ENCODE results near the gene SMPDL3A.

Gene SMPDL3A

DNA sequence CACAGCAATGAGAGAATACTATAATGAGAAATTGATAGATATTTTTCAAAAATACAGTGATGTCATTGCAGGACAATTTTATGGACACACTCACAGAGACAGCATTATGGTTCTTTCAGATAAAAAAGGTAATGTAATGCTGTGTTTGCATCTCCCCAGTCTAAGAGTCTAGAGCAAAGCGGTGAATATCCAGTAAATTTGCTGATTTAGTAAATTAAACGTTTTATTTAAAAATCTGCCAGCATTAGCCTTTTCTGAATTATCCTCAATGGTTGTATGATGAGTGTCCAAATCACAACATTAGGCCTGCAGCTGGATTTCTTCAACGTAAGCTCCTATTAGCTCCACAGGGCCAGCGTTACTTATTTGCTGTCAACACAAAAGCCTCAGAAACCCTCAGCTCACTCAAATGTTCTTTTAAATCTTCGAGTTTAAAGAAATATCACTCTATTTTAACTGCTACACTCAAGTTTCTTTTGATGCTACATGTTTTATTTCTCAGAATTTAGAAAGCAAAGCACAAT lies 16.0 kb downstream of the SMPDL3A start:
- no peak for DNase-seq (ENCODE audit: low spot score)

DNA sequence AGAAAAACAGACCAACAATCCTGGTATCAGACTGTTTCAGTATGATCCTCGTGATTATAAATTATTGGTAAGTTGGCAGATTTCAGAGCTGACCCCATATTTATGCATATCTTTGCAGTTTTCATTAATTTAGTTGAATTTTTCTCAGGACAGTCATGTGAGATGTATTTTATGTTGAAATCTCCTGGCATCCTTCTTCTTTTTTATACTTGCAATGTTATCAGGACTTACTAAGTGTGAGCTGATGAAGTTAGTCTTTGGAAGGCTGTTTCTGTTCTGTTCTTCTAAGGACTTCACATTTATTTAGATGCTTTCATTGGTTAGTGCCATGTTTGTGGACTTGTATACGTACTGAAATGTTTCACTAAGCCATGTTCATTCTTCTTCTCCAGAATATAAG lies 17.2 kb downstream of the SMPDL3A start:
- DNase-seq (ENCODE audit: low spot score), result no peak

DNA sequence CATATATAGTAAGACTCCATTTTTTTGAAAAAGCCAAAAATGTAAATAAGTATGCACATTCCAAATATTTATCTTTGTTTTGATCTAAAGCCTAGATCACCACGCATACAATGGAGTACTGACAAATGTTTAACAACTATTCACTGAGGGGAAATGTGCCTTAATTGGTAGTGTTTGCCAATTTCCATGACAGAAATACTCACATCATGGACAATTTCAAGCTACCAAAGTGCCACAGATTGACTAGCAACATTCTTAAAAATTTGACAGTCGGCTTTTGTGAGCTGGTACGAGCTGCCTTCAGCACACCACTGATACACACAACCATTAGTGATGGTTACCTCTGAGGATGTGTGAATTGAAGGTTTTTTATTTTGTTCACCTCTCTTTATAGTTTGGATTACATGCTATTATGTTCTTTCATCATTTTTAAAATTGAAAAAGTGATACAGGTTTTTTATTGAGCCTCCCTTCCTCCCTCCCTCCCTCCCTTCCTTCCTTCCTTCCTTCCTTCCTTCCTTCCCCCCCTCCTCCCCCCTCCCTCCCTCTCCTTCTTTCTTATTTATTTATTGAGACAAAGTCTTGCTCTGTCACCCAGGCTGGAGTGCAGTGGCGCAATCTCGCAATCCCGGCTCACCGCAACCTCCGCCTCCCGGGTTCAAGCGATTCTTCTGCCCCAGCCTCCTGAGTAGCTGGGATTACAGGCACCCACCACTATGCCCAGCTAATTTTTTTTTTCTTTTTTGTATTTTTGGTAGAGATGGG lies 19.2 kb downstream of the SMPDL3A start:
- no peak for DNase-seq (ENCODE audit: low spot score)

DNA sequence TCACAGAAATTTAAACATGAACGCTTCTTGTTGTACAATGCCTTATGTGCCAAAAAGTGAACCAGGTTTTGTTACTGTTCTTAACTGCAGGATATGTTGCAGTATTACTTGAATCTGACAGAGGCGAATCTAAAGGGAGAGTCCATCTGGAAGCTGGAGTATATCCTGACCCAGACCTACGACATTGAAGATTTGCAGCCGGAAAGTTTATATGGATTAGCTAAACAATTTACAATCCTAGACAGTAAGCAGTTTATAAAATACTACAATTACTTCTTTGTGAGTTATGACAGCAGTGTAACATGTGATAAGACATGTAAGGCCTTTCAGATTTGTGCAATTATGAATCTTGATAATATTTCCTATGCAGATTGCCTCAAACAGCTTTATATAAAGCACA lies 19.9 kb downstream of the SMPDL3A start:
- no peak for DNase-seq (ENCODE audit: low spot score)

DNA sequence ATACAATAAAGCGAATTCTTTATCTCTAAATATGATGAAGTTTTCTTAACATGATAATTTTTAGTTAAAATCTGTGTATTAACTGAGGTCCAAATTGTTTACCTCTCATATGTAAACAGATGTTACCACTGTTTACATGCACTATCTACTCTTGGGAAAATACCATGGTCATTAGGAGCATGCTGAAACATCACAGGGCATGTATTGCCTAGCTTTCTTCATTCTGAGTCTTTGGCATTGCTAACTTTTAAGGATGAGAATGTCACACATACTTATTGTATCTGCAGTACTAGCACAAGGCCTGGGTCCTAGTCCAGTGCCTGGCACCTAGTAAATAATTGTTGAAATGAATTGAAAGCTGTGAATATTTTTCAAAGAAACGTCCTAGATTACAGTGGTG lies 20.6 kb downstream of the SMPDL3A start:
- DNase-seq (ENCODE audit: low spot score), result no peak

DNA sequence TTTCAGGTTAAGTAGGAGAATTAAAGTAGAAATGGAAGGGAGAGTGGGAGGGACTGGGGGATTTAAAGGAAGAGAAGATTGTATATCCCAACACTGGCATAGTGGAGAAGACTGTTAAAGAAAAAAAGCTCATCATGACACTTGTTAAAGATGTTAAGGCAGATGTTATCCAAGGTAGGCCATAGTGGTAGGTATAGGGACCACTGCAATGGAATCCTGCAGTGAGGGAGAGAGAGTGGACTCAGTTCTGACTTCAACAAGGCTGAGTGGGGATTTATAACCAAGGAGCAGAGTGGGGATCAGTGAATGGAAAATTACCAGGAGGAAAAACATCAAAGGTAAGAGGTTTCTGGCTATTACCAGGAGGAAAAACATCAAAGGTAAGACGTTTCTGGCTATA lies 21.1 kb downstream of the SMPDL3A start:
- DNase-seq (ENCODE audit: low spot score), result no peak

DNA sequence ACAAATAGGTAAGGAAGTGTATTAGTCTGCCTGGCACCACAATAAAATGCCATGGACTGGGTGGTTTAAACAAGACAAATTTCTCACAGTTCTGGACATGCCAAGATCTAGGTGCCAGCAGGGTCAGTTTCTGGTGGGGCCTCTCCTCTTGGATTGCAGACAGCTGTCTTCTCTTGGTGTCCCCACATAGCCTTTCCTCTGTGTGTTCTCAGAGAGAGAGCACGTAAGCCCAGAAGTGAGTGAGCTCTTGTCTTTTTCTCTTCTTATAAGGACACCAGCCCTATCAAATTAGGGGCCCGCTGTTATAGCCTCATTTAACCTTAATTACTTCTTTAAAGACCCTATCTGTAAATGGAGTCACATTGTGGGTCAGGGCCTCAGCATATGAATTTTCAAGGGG lies 28.3 kb downstream of the SMPDL3A start:
- no peak for DNase-seq (ENCODE audit: low spot score)

DNA sequence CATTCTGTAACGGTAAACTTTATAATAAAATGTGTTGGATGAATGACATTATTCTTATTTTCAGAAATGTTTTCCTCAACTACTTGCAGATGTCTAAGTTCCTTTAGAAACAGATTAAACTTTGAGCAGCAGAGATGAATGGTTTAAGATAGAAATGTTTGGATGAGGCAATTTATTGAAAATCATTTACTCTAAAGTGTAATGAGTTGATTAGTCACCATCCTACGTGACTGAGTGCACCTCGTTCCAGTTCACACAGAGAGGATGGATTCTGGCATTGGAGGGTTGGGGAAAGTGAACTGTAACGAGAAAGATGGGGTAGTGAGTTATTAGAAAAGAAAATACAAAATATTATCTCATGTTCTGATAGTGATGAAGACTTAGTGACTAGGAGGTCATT lies 28.7 kb downstream of the SMPDL3A start:
- no peak for DNase-seq (ENCODE audit: low spot score)

DNA sequence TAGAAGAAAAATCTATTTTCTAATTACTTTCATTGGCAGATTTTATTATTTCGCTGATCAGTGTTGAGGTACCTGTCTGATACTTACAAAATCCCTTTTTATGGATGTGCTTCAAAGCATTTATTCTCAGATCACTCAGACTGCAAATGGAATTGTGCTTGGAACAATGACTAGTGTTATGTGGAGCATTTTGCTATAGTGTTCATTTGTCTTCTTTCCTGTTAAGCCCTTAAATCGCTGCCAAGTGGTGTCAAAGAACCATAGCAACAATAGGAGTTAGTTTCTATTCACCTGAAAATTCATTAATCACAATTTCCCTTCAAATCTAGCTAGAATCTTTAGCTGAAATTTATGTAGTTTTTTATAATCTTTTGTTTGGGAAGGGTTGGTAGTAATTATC lies 29.8 kb downstream of the SMPDL3A start:
- DNase-seq (ENCODE audit: low spot score), result no peak

DNA sequence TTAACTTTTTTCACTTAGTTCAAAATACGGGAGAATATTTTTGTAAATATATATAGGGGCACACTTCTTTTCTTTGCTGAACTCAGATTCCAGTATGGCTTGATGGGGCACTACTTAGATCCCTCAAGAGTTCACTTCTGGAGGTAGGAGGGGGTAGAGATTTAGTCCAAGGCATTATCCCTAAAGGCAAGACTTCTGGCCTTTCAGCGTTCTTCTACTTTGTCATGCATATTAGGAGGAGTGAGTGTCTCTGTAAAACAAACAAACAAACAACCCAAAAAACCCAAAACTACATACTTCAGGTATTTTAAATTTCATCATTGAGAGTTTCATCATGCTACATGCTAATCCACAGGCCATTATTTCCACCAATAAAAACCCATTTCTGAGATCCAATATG lies 32.0 kb downstream of the SMPDL3A start:
- DNase-seq (ENCODE audit: low spot score), result no peak

DNA sequence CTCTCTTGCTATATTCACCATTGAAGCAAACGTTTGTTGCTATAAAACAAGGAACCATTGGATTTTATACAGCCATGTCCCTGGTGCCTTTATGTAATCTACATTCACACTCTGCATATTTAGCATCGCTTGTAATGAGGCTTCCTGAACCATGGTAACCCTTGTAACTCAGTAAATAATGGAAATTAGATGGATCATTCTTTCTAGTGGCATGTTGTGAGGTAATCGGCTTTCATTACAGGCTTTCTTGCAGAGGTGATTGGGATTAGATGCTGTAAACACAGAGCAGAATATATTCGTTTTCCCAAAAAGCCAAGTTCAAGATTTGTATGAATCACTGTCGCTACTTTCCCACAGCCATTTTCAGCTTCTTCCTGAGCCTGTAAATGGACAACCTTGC lies 36.1 kb downstream of the SMPDL3A start:
- no peak for DNase-seq (ENCODE audit: low spot score)

DNA sequence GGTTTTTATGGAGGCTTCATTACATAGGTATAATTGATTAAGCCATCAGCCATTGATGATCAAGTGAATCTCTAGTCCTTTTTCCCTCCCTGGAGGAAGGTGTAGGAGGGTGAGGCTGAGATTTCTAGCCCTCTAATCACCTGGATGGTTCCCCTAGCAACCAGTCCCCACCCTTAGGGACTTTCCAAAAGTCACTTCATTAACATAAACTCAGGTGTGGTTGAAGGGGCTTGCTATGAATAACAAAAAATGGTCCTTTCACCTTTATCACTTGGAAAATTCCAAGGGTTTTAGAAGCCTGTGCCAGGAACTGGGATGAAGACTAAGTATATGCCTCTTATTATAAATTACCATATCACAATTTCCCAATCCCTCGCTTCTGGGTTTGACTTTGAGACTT lies 40.4 kb downstream of the SMPDL3A start:
- no peak for DNase-seq (ENCODE audit: low spot score)

DNA sequence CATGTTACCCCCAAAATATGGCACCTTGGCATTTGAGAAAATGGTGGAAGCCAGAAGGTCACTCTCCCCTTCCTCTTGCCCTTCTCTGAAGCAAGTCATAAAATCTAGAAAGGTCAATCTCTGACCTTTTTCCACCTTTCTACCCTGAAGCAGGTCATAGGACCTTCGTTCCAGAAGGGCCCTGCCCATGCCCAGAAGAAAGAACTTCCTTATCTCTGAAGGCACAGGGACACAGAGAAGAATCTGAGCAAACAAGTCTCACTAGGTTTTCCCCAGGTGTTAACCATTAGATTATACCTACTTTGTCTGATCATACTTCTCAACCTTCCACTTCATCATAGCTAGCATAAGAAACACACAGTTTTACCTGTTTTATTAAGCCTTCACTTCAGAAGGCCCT lies 42.5 kb downstream of the SMPDL3A start:
- no peak for DNase-seq (ENCODE audit: low spot score)

DNA sequence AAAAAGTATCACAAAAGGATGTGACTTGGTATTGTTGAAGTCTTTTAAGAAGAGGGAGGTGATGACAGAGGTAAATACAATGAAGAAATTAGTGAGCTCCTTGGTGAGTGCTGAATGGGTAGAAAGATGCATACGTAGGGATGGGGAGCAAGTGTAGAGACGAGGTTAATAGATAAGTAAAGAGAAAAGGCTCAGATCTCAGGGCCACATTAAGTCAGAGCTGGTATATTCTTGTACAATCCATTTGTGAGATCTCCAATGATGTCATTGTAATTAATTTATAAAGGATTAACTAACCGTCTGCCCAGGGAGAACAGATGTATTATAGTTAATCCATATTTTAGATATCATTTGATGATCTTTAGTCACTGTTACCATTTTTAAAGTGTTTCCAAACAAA lies 43.4 kb downstream of the SMPDL3A start:
- no peak for DNase-seq (ENCODE audit: low spot score)

DNA sequence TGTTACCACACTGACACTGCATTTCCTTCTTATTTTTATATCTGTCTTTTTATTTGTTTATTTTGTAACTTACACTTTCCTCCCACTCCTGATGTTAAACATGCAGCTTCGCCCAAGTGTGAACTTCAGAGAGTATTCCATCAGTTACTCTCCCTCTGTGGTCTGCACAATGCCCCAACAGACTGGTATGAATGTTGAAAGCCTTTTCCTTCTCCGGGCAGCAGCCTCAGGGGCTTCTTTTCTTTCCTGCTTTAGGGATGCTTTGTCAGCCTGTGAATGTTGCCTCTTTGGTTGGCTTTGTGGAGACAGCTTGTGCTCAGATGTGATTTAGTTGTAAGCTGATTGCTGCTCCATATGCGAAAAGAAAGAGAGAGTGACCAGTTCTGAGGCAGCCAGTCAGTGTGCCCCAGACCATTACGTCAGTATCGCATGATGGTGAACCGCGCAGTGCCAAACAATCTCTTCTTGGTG lies 44.0 kb downstream of the SMPDL3A start:
- DNase-seq (ENCODE audit: low spot score), result no peak

DNA sequence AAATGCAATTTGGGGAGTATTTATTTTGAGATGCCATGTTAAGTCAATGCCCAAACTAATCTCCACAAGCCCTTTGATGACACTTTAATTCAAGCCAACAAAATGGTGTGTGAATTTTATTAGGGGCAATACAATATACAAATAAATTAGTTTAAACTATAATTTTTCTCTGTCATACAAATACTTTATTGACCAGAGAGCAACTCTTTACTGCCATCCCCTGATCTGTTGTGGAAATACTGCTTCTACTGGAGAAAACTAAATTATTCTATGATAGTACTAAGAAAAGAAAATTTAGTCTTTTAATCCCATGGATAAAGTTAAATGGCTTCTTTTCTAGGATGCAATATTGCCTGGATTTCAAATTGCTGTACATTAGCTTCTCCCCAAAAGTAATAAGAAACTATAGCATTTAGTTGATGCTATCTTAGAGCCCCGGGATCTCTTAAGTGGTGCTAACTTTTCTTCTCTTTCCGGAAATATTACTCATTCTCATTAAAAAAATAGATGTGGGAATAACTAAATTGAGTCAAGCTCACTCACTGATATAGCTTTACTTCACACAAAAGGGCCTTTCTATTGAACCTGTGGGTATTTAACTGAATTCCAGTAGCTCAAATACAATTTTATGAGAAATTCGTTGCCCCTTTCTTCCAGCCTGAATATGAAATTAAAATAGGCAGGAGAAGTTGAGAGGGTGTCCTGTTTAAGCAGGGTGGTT lies 49.2 kb downstream of the SMPDL3A start:
- peak; percentile 49 for DNase-seq (ENCODE audit: low spot score)

DNA sequence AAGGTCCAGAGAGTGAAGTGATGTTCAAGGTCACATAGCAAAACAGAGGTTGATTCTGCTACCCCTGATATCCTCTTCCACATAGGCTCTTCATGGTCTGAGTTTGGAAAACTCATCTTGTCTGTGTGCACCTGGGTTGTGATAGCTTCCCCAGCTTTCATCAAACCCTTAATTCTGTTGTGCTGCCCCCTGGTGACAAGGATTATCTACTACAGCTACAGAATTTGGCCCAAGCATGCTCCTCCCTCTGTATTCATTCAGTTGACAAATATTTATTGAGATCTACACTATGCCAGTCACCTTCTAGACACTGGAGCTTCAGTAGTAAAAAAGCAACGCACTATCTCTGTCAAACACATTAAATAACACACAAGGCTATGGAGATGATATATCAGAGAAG lies 50.4 kb downstream of the SMPDL3A start:
- DNase-seq (ENCODE audit: low spot score), result peak; percentile 82

DNA sequence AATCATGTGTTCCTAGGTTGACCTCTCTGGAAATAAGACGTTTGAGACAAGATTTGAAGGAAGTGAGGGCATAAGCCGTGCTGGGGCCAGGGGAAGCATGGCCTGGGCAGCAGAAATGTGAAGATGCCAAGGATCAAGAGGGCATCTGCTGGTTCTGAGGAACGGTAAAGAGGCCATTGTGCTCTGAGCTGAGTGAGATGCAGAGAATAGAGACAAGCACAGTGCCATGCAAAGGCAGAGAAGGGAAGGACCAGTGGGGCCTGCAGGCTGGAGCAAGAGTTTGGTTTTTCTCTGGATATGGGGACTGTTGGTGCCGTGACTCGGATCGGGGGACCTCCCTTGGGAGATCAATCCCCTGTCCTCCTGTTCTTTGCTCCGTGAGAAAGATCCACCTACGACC lies 50.8 kb downstream of the SMPDL3A start:
- DNase-seq (ENCODE audit: low spot score), result no peak

DNA sequence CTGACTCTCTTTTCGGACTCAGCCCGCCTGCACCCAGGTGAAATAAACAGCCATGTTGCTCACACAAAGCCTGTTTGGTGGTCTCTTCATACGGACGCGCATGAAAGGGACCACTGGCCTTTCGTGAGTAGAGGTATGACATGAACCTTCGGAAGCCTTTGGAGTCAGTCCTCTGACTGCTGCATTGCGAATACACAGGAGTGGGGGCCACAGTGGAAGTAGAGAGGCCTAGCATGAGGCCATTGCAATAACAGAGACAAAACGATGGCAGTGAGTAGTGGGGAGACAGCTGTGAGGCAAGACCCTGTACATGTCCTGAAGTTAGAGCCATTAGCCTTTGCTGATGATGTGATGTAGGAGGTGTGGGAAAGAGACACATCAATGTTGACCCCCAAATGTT lies 56.4 kb downstream of the SMPDL3A start:
- no peak for DNase-seq (ENCODE audit: low spot score)

DNA sequence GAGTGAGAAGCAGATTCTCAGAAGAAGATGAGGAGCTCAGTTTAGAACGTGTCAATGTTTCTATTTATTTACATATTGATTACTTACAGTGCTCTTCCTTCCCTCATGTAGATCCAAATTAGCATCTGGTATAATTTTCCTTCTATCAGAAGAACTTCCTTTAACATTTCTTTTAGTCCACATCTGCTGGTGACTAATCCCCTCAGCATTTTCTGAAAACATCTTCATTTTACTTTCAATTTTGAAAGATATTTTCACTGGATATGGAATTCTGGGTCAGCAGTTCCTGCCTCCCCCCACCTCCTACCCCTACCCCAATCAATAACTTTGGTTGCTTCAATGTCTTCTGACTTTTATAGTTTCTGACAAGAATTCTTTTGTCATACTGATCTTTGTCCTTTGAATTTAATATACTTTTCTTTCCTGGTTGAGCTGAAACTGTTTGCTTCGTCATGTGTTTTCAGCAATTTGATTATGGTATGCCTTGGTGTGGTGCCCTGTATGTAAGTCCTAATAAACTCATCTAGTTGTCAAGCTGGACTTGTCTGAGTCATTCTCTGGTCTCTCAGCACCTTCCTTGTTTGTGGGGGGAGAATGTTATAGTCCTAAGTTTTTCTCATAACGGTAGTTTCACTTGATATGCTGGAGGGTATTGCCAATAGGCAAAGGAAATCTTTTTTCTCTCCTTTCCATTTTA lies 57.0 kb downstream of the SMPDL3A start:
- DNase-seq (ENCODE audit: low spot score), result no peak

DNA sequence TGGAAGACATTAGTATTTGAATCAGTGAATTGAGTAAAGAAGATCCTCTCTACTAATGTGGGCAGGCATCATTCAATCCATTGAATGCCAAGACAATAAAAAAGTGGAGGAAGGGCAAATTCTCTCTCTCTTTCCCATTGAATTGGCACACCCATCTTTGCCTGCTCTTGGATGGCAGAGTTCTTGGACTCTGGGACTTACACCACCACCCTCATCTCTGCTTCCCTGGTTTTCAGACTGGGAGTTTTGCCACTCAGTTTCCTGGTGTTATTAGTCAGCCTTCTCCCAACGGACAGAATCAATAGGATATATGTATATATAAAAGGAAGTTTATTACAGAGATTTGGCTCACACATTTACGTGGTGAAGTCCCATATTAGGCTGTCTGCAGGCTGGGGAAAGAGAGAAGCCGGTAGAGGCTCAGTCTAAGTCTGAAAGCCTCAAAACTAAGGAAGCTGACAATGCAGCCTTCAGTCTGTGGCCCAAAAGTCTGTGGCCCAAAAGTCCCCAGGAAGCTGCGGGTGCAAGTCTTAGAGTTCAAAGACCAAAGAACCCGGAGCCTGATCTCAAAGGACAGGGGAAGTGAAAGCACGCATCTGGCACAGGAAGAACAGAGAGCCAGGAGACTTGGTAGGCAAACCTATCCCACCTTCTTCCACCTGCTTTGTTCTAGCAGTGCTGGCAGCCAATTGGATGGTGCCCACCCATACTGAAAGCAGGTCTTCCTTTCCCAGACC lies 64.4 kb downstream of the SMPDL3A start:
- no peak for DNase-seq (ENCODE audit: low spot score)

Measured in HuH-7 (cell line).